H1 (cell line): Measurements from ENCODE around the gene ZDHHC17. TPM values are rescaled to one million over a fixed set of nuclear protein-coding genes. Genes with fewer than 3 reads are reported as not detected.

ENCODE experiments used
- CTCF ChIA-PET: fragments of 300-600 bp; sonication (Branson Sonifier 250); formaldehyde crosslinking; loops from one replicate; lab custom pipeline; 2021; ENCODE audit not compliant: partially characterized antibody; lab: Charles Lee
- POLR2A ChIA-PET: fragments of 300-600 bp; sonication (Branson Sonifier 250); formaldehyde crosslinking; loops from one replicate; lab custom pipeline; 2021; ENCODE audit warnings: inconsistent platforms; ENCODE audit not compliant: partially characterized antibody; lab: Charles Lee
- DNase-seq, 2 experiments: peaks; one replicate each; pipeline versions ENCODE4 v3.0.0 to v3.0.0-alpha.2; 2010 to 2022; ENCODE audit warnings: low spot score in 2 of 2, low read depth in 1 of 2, mixed read lengths in 1 of 2
- FAIRE-seq: peaks from 2 replicates; lab custom pipeline; 2011; peaks lifted over from hg19 to GRCh38; lab: Jason Lieb, UNC
- H2AFZ ChIP-seq: 2 replicates; pipeline ENCODE4 v1.8.1; 2012; ENCODE audit warnings: low read length, inconsistent platforms
- H2AK5ac ChIP-seq: 2 replicates; pipeline ENCODE4 v1.6.1; 2013; ENCODE audit warnings: low read depth, low read length
- H2BK120ac ChIP-seq: replicated peaks from 2 replicates; pipeline ENCODE3; 2013; ENCODE audit warnings: low read depth, low read length, inconsistent platforms
- H2BK12ac ChIP-seq: 2 replicates; pipeline ENCODE4 v1.6.1; 2013; ENCODE audit warnings: low read depth, low read length
- H2BK15ac ChIP-seq: 2 replicates; pipeline ENCODE4 v1.6.1; 2013; ENCODE audit warnings: low read length
- H2BK20ac ChIP-seq: 2 replicates; pipeline ENCODE4 v1.6.1; 2013; ENCODE audit warnings: low read length
- H2BK5ac ChIP-seq: 2 replicates; pipeline ENCODE4 v1.6.1; 2013; ENCODE audit warnings: low read depth, low read length
- H3K14ac ChIP-seq: 2 replicates; pipeline ENCODE4 v1.6.1; 2013; ENCODE audit warnings: inconsistent platforms; ENCODE audit not compliant: insufficient read length
- H3K18ac ChIP-seq: 2 replicates; pipeline ENCODE4 v1.6.1; 2013; ENCODE audit warnings: low read length; ENCODE audit errors: extremely low read depth
- H3K23ac ChIP-seq: 2 replicates; pipeline ENCODE4 v1.6.1; 2013; ENCODE audit warnings: inconsistent platforms; ENCODE audit not compliant: insufficient read length
- H3K23me2 ChIP-seq: 2 replicates; pipeline ENCODE4 v1.6.1; 2013; ENCODE audit warnings: low read depth, low read length
- H3K27ac ChIP-seq: 2 replicates; pipeline ENCODE4 v1.6.1; 2011; ENCODE audit warnings: low read depth, low read length, inconsistent platforms
- H3K27me3 ChIP-seq, 4 experiments: replicated peaks in 1 of 4; 1 replicate in 1 of 4; 2 replicates in 3 of 4; pipeline versions ENCODE4 v1.6.1 to v1.8.1; 2011 to 2013; ENCODE audit warnings: low read length in 3 of 4, mild to moderate bottlenecking in 3 of 4, inconsistent platforms in 2 of 4, mixed read lengths in 2 of 4, moderate library complexity in 1 of 4; ENCODE audit not compliant: control insufficient read depth in 3 of 4, insufficient read depth in 3 of 4; ENCODE audit errors: extremely low read depth in 1 of 4
- H3K36me3 ChIP-seq, 4 experiments: 2 replicates each; pipeline versions ENCODE4 v1.6.1 to v1.8.1; 2011 to 2013; ENCODE audit warnings: mild to moderate bottlenecking in 4 of 4, low read length in 3 of 4, moderate library complexity in 2 of 4, control low read depth in 1 of 4, inconsistent platforms in 1 of 4; ENCODE audit not compliant: insufficient read depth in 4 of 4, control insufficient read depth in 2 of 4
- H3K4ac ChIP-seq: replicated peaks from 2 replicates; pipeline ENCODE3; 2013; ENCODE audit warnings: low read length, low read depth, mixed read lengths, inconsistent platforms; ENCODE audit not compliant: insufficient read length
- H3K4me1 ChIP-seq, 4 experiments: replicated peaks in 1 of 4; 1 replicate in 1 of 4; 2 replicates in 3 of 4; pipeline versions ENCODE4 v1.6.1 to v1.8.1; 2011 to 2013; ENCODE audit warnings: low read length in 3 of 4, inconsistent platforms in 2 of 4, mixed read lengths in 1 of 4; ENCODE audit not compliant: insufficient read depth in 4 of 4, control insufficient read depth in 3 of 4
- H3K4me2 ChIP-seq, 2 experiments: 2 replicates each; pipeline versions ENCODE4 v1.6.1 to v1.8.1; 2011 to 2013; ENCODE audit warnings: low read depth in 2 of 2, low read length in 2 of 2, control low read depth in 1 of 2, inconsistent platforms in 1 of 2, mild to moderate bottlenecking in 1 of 2; ENCODE audit not compliant: insufficient read depth in 1 of 2
- H3K4me3 ChIP-seq, 4 experiments: fragments of 200-600, 300-600 bp in 1 of 4; sonication (generic), shearing (Covaris generic), sonication (Bioruptor Twin) in 1 of 4; 2 replicates each; pipeline versions ENCODE4 v1.5.1 to v1.8.1; 2011 to 2016; ENCODE audit warnings: low read length in 4 of 4, low read depth in 3 of 4, control low read depth in 2 of 4, inconsistent platforms in 2 of 4, mild to moderate bottlenecking in 2 of 4, mixed read lengths in 1 of 4, moderate library complexity in 1 of 4; ENCODE audit not compliant: insufficient read depth in 2 of 4; ENCODE audit errors: extremely low read depth in 1 of 4
- H3K56ac ChIP-seq: replicated peaks from 2 replicates; pipeline ENCODE3; 2013; ENCODE audit warnings: low read depth, mild to moderate bottlenecking, mixed read lengths, low read length, inconsistent platforms; ENCODE audit not compliant: insufficient read length
- H3K79me1 ChIP-seq: 2 replicates; pipeline ENCODE4 v1.6.1; 2013; ENCODE audit warnings: low read depth, low read length, control low read depth
- H3K79me2 ChIP-seq, 2 experiments: 2 replicates each; pipeline versions ENCODE4 v1.6.1 to v1.8.1; 2012 to 2013; ENCODE audit warnings: low read length in 2 of 2, mild to moderate bottlenecking in 2 of 2, inconsistent platforms in 1 of 2; ENCODE audit not compliant: insufficient read depth in 2 of 2, control insufficient read depth in 1 of 2
- H3K9ac ChIP-seq, 4 experiments: replicated peaks in 1 of 4; 1 replicate in 1 of 4; 2 replicates in 3 of 4; pipeline versions ENCODE4 v1.6.1 to v1.8.1; 2011 to 2013; ENCODE audit warnings: low read depth in 3 of 4, low read length in 3 of 4, control low read depth in 2 of 4, mild to moderate bottlenecking in 2 of 4, moderate library complexity in 2 of 4, inconsistent platforms in 1 of 4; ENCODE audit errors: extremely low read depth in 1 of 4
- H3K9me3 ChIP-seq, 2 experiments: 2 replicates each; pipeline versions ENCODE4 v1.6.1 to v1.8.1; 2012 to 2013; ENCODE audit warnings: mild to moderate bottlenecking in 2 of 2, moderate library complexity in 2 of 2, control low read depth in 1 of 2, inconsistent platforms in 1 of 2, low read depth in 1 of 2, low read length in 1 of 2, mixed read lengths in 1 of 2; ENCODE audit not compliant: insufficient read depth in 2 of 2
- H4K20me1 ChIP-seq, 2 experiments: replicated peaks in 1 of 2; 2 replicates each; pipeline versions ENCODE3 to v1.8.1; 2011 to 2013; ENCODE audit warnings: inconsistent platforms in 2 of 2, low read length in 2 of 2, mild to moderate bottlenecking in 1 of 2; ENCODE audit not compliant: insufficient read depth in 2 of 2, control insufficient read depth in 1 of 2
- H4K5ac ChIP-seq: 2 replicates; pipeline ENCODE4 v1.6.1; 2013; ENCODE audit warnings: low read length, low read depth, mixed read lengths, inconsistent platforms; ENCODE audit not compliant: insufficient read length
- H4K8ac ChIP-seq: 2 replicates; pipeline ENCODE4 v1.8.0; 2013; ENCODE audit warnings: mild to moderate bottlenecking, moderate library complexity, low read length, inconsistent platforms; ENCODE audit not compliant: insufficient read depth; ENCODE audit errors: extremely low read depth
- H4K91ac ChIP-seq: replicated peaks from 2 replicates; pipeline ENCODE3; 2013; ENCODE audit warnings: low read length, mixed read lengths, inconsistent platforms; ENCODE audit not compliant: insufficient read length
- CHD2 ChIP-seq: IDR thresholded peaks from 2 replicates; pipeline ENCODE4 v1.6.1; 2012; ENCODE audit warnings: low read length, improper control_type of control experiment
- FOSL1 ChIP-seq: IDR thresholded peaks from 2 replicates; pipeline ENCODE4 v1.6.1; 2011; ENCODE audit warnings: mild to moderate bottlenecking, low read depth, low read length, moderate library complexity; ENCODE audit not compliant: insufficient read depth
- PHF8 ChIP-seq: fragments of 200-600 bp; sonication (generic); conservative IDR thresholded peaks from 2 replicates; pipeline ENCODE4 v1.7.1; 2012; ENCODE audit warnings: low read depth, mild to moderate bottlenecking, inconsistent platforms, low read length, moderate library complexity
- SIRT6 ChIP-seq: IDR thresholded peaks from one replicate; pipeline ENCODE4 v1.7.1; 2012; ENCODE audit warnings: low read length, inconsistent platforms
- TAF7 ChIP-seq: optimal IDR thresholded peaks from 2 replicates; pipeline ENCODE3; 2011; ENCODE audit warnings: low read depth, mild to moderate bottlenecking, inconsistent platforms, low read length, moderate library complexity, borderline replicate concordance
- ZNF274 ChIP-seq: IDR thresholded peaks from 2 replicates; pipeline ENCODE4 v1.7.0; 2012; ENCODE audit warnings: low read length, borderline replicate concordance; ENCODE audit errors: extremely low read depth
- WGBS, 2 experiments: shearing (Covaris generic) in 1 of 2; methylation state at CpG; one replicate each; pipeline versions ENCODE4 v1.1.6 to v1.1.7; 2013 to 2015; ENCODE audit warnings: low lambda C conversion rate in 2 of 2, mixed read lengths in 2 of 2, inconsistent platforms in 1 of 2, low coverage in 1 of 2, missing lambda C conversion rate in 1 of 2; ENCODE audit not compliant: insufficient replicate concordance in 2 of 2, insufficient coverage in 1 of 2, insufficient read length in 1 of 2; ENCODE audit errors: extremely low coverage in 1 of 2, missing lambda C conversion rate in 1 of 2; 5-methylcytosine and 5-hydroxymethylcytosine counted together
- polyA plus RNA-seq, 7 experiments: library from polyadenylated mRNA; depleted of rRNA in 3 of 7; stranded (reverse) in 5 of 7; unstranded in 2 of 7; fragments of >200 nt in 5 of 7; fragments of 200-250 nt in 2 of 7; gene quantifications; 1 replicate in 5 of 7; 2 replicates in 1 of 7; 4 replicates in 1 of 7; pipeline versions ENCODE4 v1.2.1 to v1.2.3, GENCODE V29; 2011 to 2013; ENCODE audit warnings: missing spikeins in 2 of 7, mixed read lengths in 2 of 7
- total RNA-seq: library from RNA; stranded (reverse); fragmentation: NEBNext Ultra II Directional; extraction: Animal tissue kit (Norgen Biotek cat#: 25700); gene quantifications from 2 replicates; pipeline ENCODE4 v1.2.1, GENCODE V29; 2021

ZDHHC17 gene
- total and polyA plus RNA-seq, 2 of the 8 experiments (the other 6 are each of a cell fraction or from before 2014, with no cell fraction given), result 27.6 to 28.9 TPM

DNA sequence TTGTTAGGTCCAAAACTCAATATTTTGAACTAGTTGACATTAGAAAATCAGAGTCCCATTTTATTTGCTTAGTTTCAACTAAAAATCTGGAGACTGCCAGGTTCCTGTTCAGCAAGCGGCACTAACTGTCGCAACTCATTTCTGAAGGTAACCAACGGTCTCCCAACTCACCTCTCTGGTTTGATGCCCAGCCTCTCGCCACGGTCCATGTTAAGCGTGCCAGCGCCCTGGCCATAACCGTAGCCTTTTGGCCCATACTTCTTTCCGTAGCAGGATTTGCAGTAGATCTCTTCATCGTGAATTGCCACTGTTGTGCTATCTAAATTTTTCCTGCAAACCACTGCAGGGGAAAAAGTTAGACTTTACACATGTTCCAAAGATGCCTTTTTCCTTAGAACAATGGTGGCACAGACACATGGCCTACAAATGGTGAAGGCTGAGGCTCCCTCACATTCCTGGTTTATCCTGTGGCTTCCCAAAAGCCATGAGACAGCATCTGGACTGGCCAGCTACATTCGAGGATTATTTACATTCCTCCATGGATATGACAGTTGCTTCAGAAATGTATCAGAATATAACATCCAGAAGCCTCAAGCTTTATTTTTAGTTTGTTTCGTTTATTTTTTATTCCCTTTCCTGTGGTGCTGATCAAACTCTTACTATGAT, 99.2 kb downstream of the ZDHHC17 start:
- H3K9ac ChIP-seq, result no peak overlapping the region
- H4K5ac ChIP-seq, result no peak overlapping the region
- no peak overlapping the region for H3K4me3 ChIP-seq
- ChIA-PET POLR2A (no interaction called here), CTCF (interaction anchor here (1.3 kb wide), 1 partner anchor 42 kb away, joined by 4 read pairs; no protein-coding TSS in a partner anchor)
- no peak overlapping the region for H2AFZ ChIP-seq
- no peak overlapping the region for H2BK5ac ChIP-seq
- no peak overlapping the region for H3K14ac ChIP-seq
- no peak for DNase-seq
- FAIRE-seq, result no peak
- H2BK20ac ChIP-seq, result no peak overlapping the region
- H2AK5ac ChIP-seq, result no peak overlapping the region
- no peaks in the 10 kb centered on the region for H3K9me3 ChIP-seq
- H3K79me1 ChIP-seq, result 0 out of 2 replicates have a peak, but pooled peaks cover 2% of the 10 kb centered on the region
- no peak overlapping the region for H3K23ac ChIP-seq
- no peak overlapping the region for H4K8ac ChIP-seq
- H4K91ac ChIP-seq, result no peak overlapping the region
- H2BK120ac ChIP-seq, result no peak overlapping the region
- H3K18ac ChIP-seq, result no peak overlapping the region
- no peaks in the 10 kb centered on the region for H4K20me1 ChIP-seq
- H2BK12ac ChIP-seq, result no peak overlapping the region
- H3K36me3 ChIP-seq, result peaks cover 13 to 34% (median 22%) of the 10 kb centered on the region in 4 experiments
- H3K23me2 ChIP-seq, result no peaks in the 10 kb centered on the region
- no peak overlapping the region for H3K4me2 ChIP-seq
- no peak overlapping the region for H3K27ac ChIP-seq
- no peaks in the 10 kb centered on the region for H3K27me3 ChIP-seq
- H2BK15ac ChIP-seq, result no peak overlapping the region
- peaks cover 0 to 4% (median 3%) of the 10 kb centered on the region in 4 experiments; a peak in 4 of 7 replicates for H3K4me1 ChIP-seq
- no peak overlapping the region for H3K4ac ChIP-seq
- H3K79me2 ChIP-seq, result peaks cover 0 to 31% of the 10 kb centered on the region in 2 experiments; a peak in 2 of 4 replicates
- no peak overlapping the region for H3K56ac ChIP-seq
- 93% methylated on average over 12 of the region's 12 CpGs; no CpG with 5 or more reads in 1 of the 2 experiments for WGBS, 2 experiments
- no peak for TF ChIP-seq CHD2
- no peak for TF ChIP-seq TAF7
- no peak for TF ChIP-seq PHF8
- TF ChIP-seq FOSL1, result no peak
- no peak for TF ChIP-seq ZNF274
- TF ChIP-seq SIRT6, result no peak
